Liver (tissue), 9 donors: ENCODE data around the gene BOD1L1. TPM values are rescaled to one million over a fixed set of nuclear protein-coding genes. Genes with fewer than 3 reads are reported as not detected.

ENCODE experiments used
- DNase-seq: peaks from one replicate; pipeline ENCODE4 v3.0.0-alpha.2; 2017; ENCODE audit warnings: low spot score
- H3K27ac ChIP-seq, 2 donors: one replicate each; pipeline ENCODE4 v1.7.0; 2013; ENCODE audit warnings: inconsistent platforms in 2 of 2, low read length in 2 of 2, control low read depth in 1 of 2, low read depth in 1 of 2, mild to moderate bottlenecking in 1 of 2
- H3K27me3 ChIP-seq, 4 donors: one replicate each; pipeline versions ENCODE4 v1.6.1 to v1.7.0; 2013; ENCODE audit warnings: low read length in 3 of 4, inconsistent platforms in 1 of 4, mild to moderate bottlenecking in 1 of 4, moderate library complexity in 1 of 4; ENCODE audit not compliant: control insufficient read depth in 4 of 4, insufficient read depth in 4 of 4
- H3K36me3 ChIP-seq, 4 donors: one replicate each; pipeline versions ENCODE4 v1.6.1 to v1.7.0; 2013; ENCODE audit warnings: low read length in 3 of 4, mild to moderate bottlenecking in 3 of 4, low read depth in 1 of 4, moderate library complexity in 1 of 4; ENCODE audit not compliant: control insufficient read depth in 4 of 4, insufficient read depth in 3 of 4
- H3K4me1 ChIP-seq, 4 donors: one replicate each; pipeline versions ENCODE4 v1.6.1 to v1.7.0; 2013; ENCODE audit warnings: low read length in 3 of 4, mild to moderate bottlenecking in 3 of 4, moderate library complexity in 1 of 4; ENCODE audit not compliant: control insufficient read depth in 4 of 4, insufficient read depth in 4 of 4
- H3K4me3 ChIP-seq, 3 donors: one replicate each; pipeline versions ENCODE4 v1.6.1 to v1.7.0; 2013; ENCODE audit warnings: low read length in 3 of 3, control low read depth in 1 of 3, low read depth in 1 of 3, mild to moderate bottlenecking in 1 of 3
- H3K9ac ChIP-seq, 2 donors: one replicate each; pipeline ENCODE4 v1.7.0; 2013; ENCODE audit warnings: low read length in 2 of 2, mild to moderate bottlenecking in 2 of 2, moderate library complexity in 2 of 2, control low read depth in 1 of 2, low read depth in 1 of 2
- H3K9me3 ChIP-seq, 4 donors: one replicate each; pipeline versions ENCODE4 v1.6.1 to v1.7.0; 2013; ENCODE audit warnings: low read length in 3 of 4; ENCODE audit not compliant: control insufficient read depth in 4 of 4
- FOXA1 ChIP-seq: IDR thresholded peaks from 2 replicates; pipeline ENCODE4 v1.6.1; 2016; ENCODE audit warnings: antibody characterized with exemption
- FOXA2 ChIP-seq: IDR thresholded peaks from 2 replicates; pipeline ENCODE4 v1.6.1; 2016; ENCODE audit warnings: antibody characterized with exemption
- HNF4A ChIP-seq, 2 donors: conservative IDR thresholded peaks; 2 replicates each; pipeline ENCODE4 v1.6.1; 2016; ENCODE audit warnings: antibody characterized with exemption in 2 of 2, mild to moderate bottlenecking in 2 of 2
- HNF4G ChIP-seq: IDR thresholded peaks from 2 replicates; pipeline ENCODE4 v1.6.1; 2016; ENCODE audit warnings: antibody characterized with exemption
- NR2F2 ChIP-seq: IDR thresholded peaks from 2 replicates; pipeline ENCODE4 v1.6.1; 2016; ENCODE audit warnings: antibody characterized with exemption
- RAD21 ChIP-seq, 2 donors: IDR thresholded peaks; 2 replicates each; pipeline ENCODE4 v1.6.1; 2016; ENCODE audit warnings: antibody characterized with exemption in 2 of 2, mild to moderate bottlenecking in 2 of 2
- REST ChIP-seq: IDR thresholded peaks from 2 replicates; pipeline ENCODE4 v1.6.1; 2016; ENCODE audit warnings: antibody characterized with exemption, mild to moderate bottlenecking
- RXRA ChIP-seq, 2 donors: IDR thresholded peaks; 2 replicates each; pipeline ENCODE4 v1.6.1; 2017 to 2018; ENCODE audit warnings: antibody characterized with exemption in 2 of 2, mild to moderate bottlenecking in 1 of 2
- SP1 ChIP-seq: IDR thresholded peaks from 2 replicates; pipeline ENCODE4 v1.6.1; 2018; ENCODE audit warnings: antibody characterized with exemption, mild to moderate bottlenecking
- YY1 ChIP-seq: IDR thresholded peaks from 2 replicates; pipeline ENCODE4 v1.6.1; 2016; ENCODE audit warnings: antibody characterized with exemption, mild to moderate bottlenecking
- WGBS: extraction: QIAGEN DNeasy Blood & Tissue Kit; methylation state at CpG from one replicate; pipeline ENCODE4 v1.1.7; 2013; 5-methylcytosine and 5-hydroxymethylcytosine counted together
- polyA plus RNA-seq, 2 donors: library from polyadenylated mRNA; stranded (reverse) in 1 of 2; unstranded in 1 of 2; fragments of 200-250 nt in 1 of 2; fragments of >200 nt in 1 of 2; fragmentation: Nextera tagmentation in 1 of 2; extraction: Ambion mirVana in 1 of 2; gene quantifications; one replicate each; pipeline versions ENCODE4 v1.2.1 to v1.2.3, GENCODE V29; 2013 to 2015
- total RNA-seq, 2 donors: library from RNA; depleted of rRNA; stranded (reverse); fragments of >200 nt; gene quantifications; one replicate each; pipeline ENCODE4 v1.2.3, GENCODE V29; 2014
- TF ChIP-seq, protein P1 (sequence below): fragments of 150-350 bp; IDR thresholded peaks from 2 replicates; pipeline ENCODE4 v1.5.1; 2017; ENCODE audit warnings: improper control_type of control experiment, low read depth, low read length; ENCODE audit not compliant: missing input control
- TF ChIP-seq, protein P2 (sequence below): IDR thresholded peaks from 2 replicates; pipeline ENCODE4 v1.6.1; 2016; ENCODE audit warnings: antibody characterized with exemption
- TF ChIP-seq, protein P3 (sequence below): IDR thresholded peaks from 2 replicates; pipeline ENCODE4 v1.6.1; 2016; ENCODE audit warnings: antibody characterized with exemption
- donor health status: healthy.
- donor health status: healthy.
- donor health status: healthy.
- donor health status: healthy.
- donor health status: healthy.

BOD1L1 gene
- total and polyA plus RNA-seq, 4 donors = 4.1 to 19.2 (median 10.2) TPM

GRCh38 chr4:13641084-13641483, 13.6 kb upstream of the BOD1L1 start:
- Histone ChIP-seq H3K4me1 (peaks cover 0 to 12% (median 6%) of the 10 kb centered on the region in 4 donors), H3K9me3 (no peaks in the 10 kb centered on the region), H3K4me3 (no peak overlapping the region), H3K36me3 (no peaks in the 10 kb centered on the region), H3K27ac (no peak overlapping the region), H3K9ac (no peak overlapping the region), H3K27me3 (no peaks in the 10 kb centered on the region)
- WGBS = 69% methylated on average over 6 of the region's 6 CpGs
- no peak for DNase-seq
- TF ChIP-seq HNF4G (no peak), NR2F2 (no peak), HNF4A (conservative IDR thresholded peaks at IDR 0.05) (no peak), FOXA2 (no peak), RXRA (IDR thresholded peaks at IDR 0.05) (no peak), FOXA1 (no peak)
- TF ChIP-seq, protein P1, sequence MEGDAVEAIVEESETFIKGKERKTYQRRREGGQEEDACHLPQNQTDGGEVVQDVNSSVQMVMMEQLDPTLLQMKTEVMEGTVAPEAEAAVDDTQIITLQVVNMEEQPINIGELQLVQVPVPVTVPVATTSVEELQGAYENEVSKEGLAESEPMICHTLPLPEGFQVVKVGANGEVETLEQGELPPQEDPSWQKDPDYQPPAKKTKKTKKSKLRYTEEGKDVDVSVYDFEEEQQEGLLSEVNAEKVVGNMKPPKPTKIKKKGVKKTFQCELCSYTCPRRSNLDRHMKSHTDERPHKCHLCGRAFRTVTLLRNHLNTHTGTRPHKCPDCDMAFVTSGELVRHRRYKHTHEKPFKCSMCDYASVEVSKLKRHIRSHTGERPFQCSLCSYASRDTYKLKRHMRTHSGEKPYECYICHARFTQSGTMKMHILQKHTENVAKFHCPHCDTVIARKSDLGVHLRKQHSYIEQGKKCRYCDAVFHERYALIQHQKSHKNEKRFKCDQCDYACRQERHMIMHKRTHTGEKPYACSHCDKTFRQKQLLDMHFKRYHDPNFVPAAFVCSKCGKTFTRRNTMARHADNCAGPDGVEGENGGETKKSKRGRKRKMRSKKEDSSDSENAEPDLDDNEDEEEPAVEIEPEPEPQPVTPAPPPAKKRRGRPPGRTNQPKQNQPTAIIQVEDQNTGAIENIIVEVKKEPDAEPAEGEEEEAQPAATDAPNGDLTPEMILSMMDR = no peak
- TF ChIP-seq, protein P2, sequence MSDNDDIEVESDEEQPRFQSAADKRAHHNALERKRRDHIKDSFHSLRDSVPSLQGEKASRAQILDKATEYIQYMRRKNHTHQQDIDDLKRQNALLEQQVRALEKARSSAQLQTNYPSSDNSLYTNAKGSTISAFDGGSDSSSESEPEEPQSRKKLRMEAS = no peak

DNA sequence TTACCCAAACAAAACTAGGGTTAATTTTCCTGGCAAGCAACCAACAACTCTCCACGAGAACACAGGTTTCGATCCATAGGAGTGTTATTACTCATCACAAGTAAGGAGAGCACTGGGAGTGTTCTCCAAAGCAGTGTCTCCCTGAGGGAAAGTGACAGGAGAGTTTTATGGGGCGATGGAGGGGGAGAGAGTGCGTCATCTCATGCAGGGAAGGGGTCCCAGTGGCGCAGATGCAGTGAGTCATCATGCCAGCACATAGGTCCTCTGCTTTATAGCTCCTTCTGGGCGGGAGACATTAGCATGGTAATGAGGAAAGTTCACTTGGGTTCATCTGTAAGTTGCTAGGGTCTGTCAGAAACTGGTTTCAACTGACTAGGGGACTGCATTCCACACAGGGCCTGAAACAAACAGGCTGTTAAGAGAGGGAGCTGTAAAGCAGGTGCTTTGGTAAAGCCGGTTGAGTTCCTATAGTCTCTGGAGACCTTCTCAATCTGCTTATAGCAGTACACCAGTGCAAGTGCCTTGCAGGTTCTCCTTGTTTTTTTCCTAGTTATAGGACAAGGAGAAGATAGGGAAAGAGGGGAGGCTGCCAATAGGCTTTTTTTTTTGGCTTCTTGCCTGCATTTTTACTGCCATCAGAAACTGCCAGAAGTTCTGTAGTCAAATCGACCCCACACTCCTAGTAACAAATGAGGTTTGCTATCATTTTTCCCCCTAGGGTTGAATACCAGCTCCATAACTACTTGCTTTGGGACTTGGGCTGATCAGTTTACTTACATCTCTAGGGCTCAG, 12.8 kb upstream of the BOD1L1 start:
- no peak for TF ChIP-seq RXRA (IDR thresholded peaks at IDR 0.05)
- no peak for TF ChIP-seq RAD21 (IDR thresholded peaks at IDR 0.05)
- Histone ChIP-seq H3K4me1 (peaks cover 0 to 12% (median 6%) of the 10 kb centered on the region in 4 donors), H3K36me3 (no peaks in the 10 kb centered on the region), H3K4me3 (no peak overlapping the region), H3K27ac (no peak overlapping the region), H3K9me3 (no peaks in the 10 kb centered on the region), H3K27me3 (no peaks in the 10 kb centered on the region), H3K9ac (no peak overlapping the region)
- WGBS = 52% methylated on average over 8 of the region's 8 CpGs
- no peak for DNase-seq

DNA sequence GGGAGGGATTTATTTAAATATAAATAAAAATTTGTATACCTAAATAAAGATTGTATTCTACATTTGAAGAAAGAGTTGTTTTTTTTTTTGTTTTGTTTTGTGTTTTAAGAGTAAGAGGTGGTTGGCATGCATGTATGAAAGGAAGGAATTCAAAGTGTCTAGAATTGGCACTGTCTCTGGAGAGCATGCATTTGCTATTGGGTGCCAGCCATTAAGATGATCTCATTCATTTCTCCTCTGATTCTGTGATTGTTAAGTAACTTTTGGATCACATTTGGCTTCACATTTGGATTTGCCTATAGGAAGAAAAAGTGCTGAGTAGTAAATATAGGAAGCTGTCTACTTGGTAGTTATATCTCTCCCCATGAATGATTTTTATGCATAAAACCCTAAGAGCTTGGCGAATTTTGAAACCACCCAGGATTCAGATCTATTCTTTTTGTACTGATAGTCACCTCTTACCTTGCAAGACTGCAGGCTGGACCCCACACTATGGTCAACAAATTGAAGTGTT, 7.8 kb upstream of the BOD1L1 start:
- no peaks in the 10 kb centered on the region for H3K9me3 ChIP-seq
- 87% methylated on average over 1 of the region's 1 CpG for WGBS
- no peaks in the 10 kb centered on the region for H3K36me3 ChIP-seq
- DNase-seq = no peak
- H3K27ac ChIP-seq = no peak overlapping the region
- H3K27me3 ChIP-seq = no peaks in the 10 kb centered on the region
- H3K9ac ChIP-seq = no peak overlapping the region
- H3K4me3 ChIP-seq = no peak overlapping the region
- TF ChIP-seq NR2F2 = no peak
- no peak for TF ChIP-seq HNF4G
- no peak for TF ChIP-seq RXRA (IDR thresholded peaks at IDR 0.05)
- TF ChIP-seq FOXA1 = no peak
- TF ChIP-seq REST = no peak
- TF ChIP-seq, protein P1 = no peak
- no peak for TF ChIP-seq FOXA2
- TF ChIP-seq YY1 = no peak
- TF ChIP-seq, protein P3, sequence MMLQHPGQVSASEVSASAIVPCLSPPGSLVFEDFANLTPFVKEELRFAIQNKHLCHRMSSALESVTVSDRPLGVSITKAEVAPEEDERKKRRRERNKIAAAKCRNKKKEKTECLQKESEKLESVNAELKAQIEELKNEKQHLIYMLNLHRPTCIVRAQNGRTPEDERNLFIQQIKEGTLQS = no peak
- no peak for TF ChIP-seq SP1
- H3K4me1 ChIP-seq = no peaks in the 10 kb centered on the region
